ENCODE results near the gene PEX7. TPM values are rescaled to one million over a fixed set of nuclear protein-coding genes. Genes with fewer than 3 reads are reported as not detected.
"Not testable (repeated sequence)": the region's sequence is repeated elsewhere in the genome, so short reads cannot be mapped to it uniquely, and the experiment has no call there.

The PEX7 gene
- total RNA-seq, 1 donor from 2014 or later, result 5.6 TPM

- no peak overlapping the region for H3K27ac ChIP-seq
- no peak for DNase-seq
- TF ChIP-seq CTCF (IDR thresholded peaks at IDR 0.05), result no peak
- no peaks in the 10 kb centered on the region for H3K27me3 ChIP-seq
- H3K9me3 ChIP-seq, result peaks cover 5% of the 10 kb centered on the region
- intact Hi-C loops (cut with DNase I), result no loop called here
- peaks cover 16% of the 10 kb centered on the region for H3K36me3 ChIP-seq
- H3K4me1 ChIP-seq, result no peaks in the 10 kb centered on the region
- no peak overlapping the region for H3K4me3 ChIP-seq
- no peak for ATAC-seq
Observed at GRCh38 chr6:136831873-136832562, 9.6 kb downstream of the PEX7 start.

GRCh38 chr6:136840276-136841001 lies 18.0 kb downstream of the PEX7 start:
- TF ChIP-seq CTCF (IDR thresholded peaks at IDR 0.05), result no peak
- H3K27me3 ChIP-seq, result no peaks in the 10 kb centered on the region
- no peak for DNase-seq
- intact Hi-C loops (cut with DNase I), result no loop called here
- no peak overlapping the region for H3K4me3 ChIP-seq
- no peaks in the 10 kb centered on the region for H3K36me3 ChIP-seq
- H3K27ac ChIP-seq, result no peak overlapping the region
- ATAC-seq, result no peak
- H3K4me1 ChIP-seq, result no peaks in the 10 kb centered on the region
- H3K9me3 ChIP-seq, result no peaks in the 10 kb centered on the region

- no peaks in the 10 kb centered on the region for H3K27me3 ChIP-seq
- DNase-seq (no peak), ATAC-seq (no peak)
- no peak for TF ChIP-seq CTCF (IDR thresholded peaks at IDR 0.05)
- intact Hi-C loops (cut with DNase I), result no loop called here
- H3K9me3 ChIP-seq, result no peaks in the 10 kb centered on the region
- no peaks in the 10 kb centered on the region for H3K36me3 ChIP-seq
- no peak overlapping the region for H3K4me3 ChIP-seq
- no peaks in the 10 kb centered on the region for H3K4me1 ChIP-seq
- H3K27ac ChIP-seq, result no peak overlapping the region
Observed at GRCh38 chr6:136843210-136843609, 20.8 kb downstream of the PEX7 start.

GRCh38 chr6:136846046-136846445 lies 23.7 kb downstream of the PEX7 start:
- peak; percentile 76 for ATAC-seq

GRCh38 chr6:136846477-136846876 lies 24.1 kb downstream of the PEX7 start:
- intact Hi-C loops (cut with DNase I); H3K9me3 ChIP-seq; H3K27ac ChIP-seq; H3K4me3 ChIP-seq; H3K4me1 ChIP-seq; DNase-seq; H3K27me3 ChIP-seq; H3K36me3 ChIP-seq; ATAC-seq: not testable (repeated sequence)

More at GRCh38 chr6:136846046-136846445, 23.7 kb downstream of the PEX7 start:
- Histone ChIP-seq H3K9me3 (no peaks in the 10 kb centered on the region), H3K36me3 (no peaks in the 10 kb centered on the region), H3K27me3 (no peaks in the 10 kb centered on the region), H3K4me3 (no peak overlapping the region), H3K27ac (no peak overlapping the region), H3K4me1 (no peaks in the 10 kb centered on the region)
- peak; percentile 83 for TF ChIP-seq CTCF (IDR thresholded peaks at IDR 0.05)
- DNase-seq, result no peak
- intact Hi-C loops (cut with DNase I), result no loop called here

GRCh38 chr6:136849979-136850563 lies 27.7 kb downstream of the PEX7 start:
- intact Hi-C loops (cut with DNase I); H3K27ac ChIP-seq; ATAC-seq; H3K36me3 ChIP-seq; H3K27me3 ChIP-seq; H3K4me1 ChIP-seq; H3K9me3 ChIP-seq; H3K4me3 ChIP-seq; DNase-seq: not testable (repeated sequence)
